Sigmoid colon (tissue), 7 donors: ENCODE results near the gene CYP11A1. TPM values are rescaled to one million over a fixed set of nuclear protein-coding genes. Genes with fewer than 3 reads are reported as not detected.

Experiments used
- DNase-seq: peaks from one replicate; pipeline ENCODE4 v3.0.0-alpha.2; 2019
- H3K27ac ChIP-seq, 4 donors: fragments of 200-600 bp; sonication (generic); one replicate each; pipeline ENCODE4 v1.5.1; 2016 to 2019; ENCODE audit warnings: mild to moderate bottlenecking in 1 of 4
- H3K27me3 ChIP-seq, 3 donors: fragments of 200-600 bp; sonication (generic); one replicate each; pipeline ENCODE4 v1.5.1; 2019; ENCODE audit warnings: mild to moderate bottlenecking in 1 of 3
- H3K36me3 ChIP-seq, 4 donors: fragments of 200-600 bp; sonication (generic); one replicate each; pipeline ENCODE4 v1.5.1; 2016 to 2019
- H3K4me1 ChIP-seq, 4 donors: fragments of 200-600 bp; sonication (generic); one replicate each; pipeline ENCODE4 v1.5.1; 2017 to 2019
- H3K4me3 ChIP-seq, 4 donors: fragments of 200-600 bp; sonication (generic); one replicate each; pipeline ENCODE4 v1.5.1; 2017 to 2019; ENCODE audit warnings: mild to moderate bottlenecking in 2 of 4, moderate library complexity in 1 of 4
- H3K9me3 ChIP-seq, 4 donors: fragments of 200-600 bp in 3 of 4; sonication (generic) in 3 of 4; one replicate each; pipeline versions ENCODE4 v1.5.1 to v1.6.1; 2013 to 2019
- EP300 ChIP-seq, 4 donors: sonication (generic); formaldehyde crosslinking; IDR thresholded peaks; one replicate each; pipeline ENCODE4 v1.6.1; 2017; ENCODE audit warnings: antibody characterized with exemption in 4 of 4
- POLR2A ChIP-seq, 2 donors: fragments of 450-650 bp; IDR thresholded peaks; one replicate each; pipeline ENCODE4 v1.6.1; 2016; ENCODE audit warnings: antibody characterized with exemption in 2 of 2, mild to moderate bottlenecking in 2 of 2, moderate library complexity in 2 of 2
- POLR2AphosphoS5 ChIP-seq, 4 donors: sonication (generic); formaldehyde crosslinking; IDR thresholded peaks; one replicate each; pipeline ENCODE4 v1.6.1; 2017; ENCODE audit warnings: antibody characterized with exemption in 4 of 4
- WGBS, 2 donors: extraction: QIAGEN DNeasy Blood & Tissue Kit; methylation state at CpG; one replicate each; pipeline ENCODE4 v1.1.7; 2013; 5-methylcytosine and 5-hydroxymethylcytosine counted together
- intact Hi-C: fragments of 100-400 bp; cut with DNase I; formaldehyde crosslinking; loops from one replicate; pipeline ENCODE4 v1.15.1; 2023
- polyA plus RNA-seq, 3 donors: library from polyadenylated mRNA; stranded (reverse); fragments of 200-250 nt; gene quantifications; one replicate each; pipeline ENCODE4 v1.2.3, GENCODE V29; 2013
- total RNA-seq, 4 donors: library from RNA; depleted of rRNA; stranded (reverse); fragments of >200 nt; gene quantifications; one replicate each; pipeline ENCODE4 v1.1.0, GENCODE V29; 2016
- TF ChIP-seq, protein P1 (sequence below), 4 experiments: fragments of 450-650 bp in 3 of 4; fragments of 200-600 bp in 1 of 4; IDR thresholded peaks; one replicate each; pipeline ENCODE4 v1.5.1; 2016 to 2019; ENCODE audit warnings: antibody characterized with exemption in 4 of 4, mild to moderate bottlenecking in 3 of 4, moderate library complexity in 2 of 4
- donor health status: healthy with polysubstance abuse.
- donor health status: Bipolar disorder and iron deficiency.
- donor health status: healthy.

CYP11A1 gene
- total and polyA plus RNA-seq, 7 donors, result 0.22 to 1.7 (median 0.49) TPM; not detected in 2

DNA sequence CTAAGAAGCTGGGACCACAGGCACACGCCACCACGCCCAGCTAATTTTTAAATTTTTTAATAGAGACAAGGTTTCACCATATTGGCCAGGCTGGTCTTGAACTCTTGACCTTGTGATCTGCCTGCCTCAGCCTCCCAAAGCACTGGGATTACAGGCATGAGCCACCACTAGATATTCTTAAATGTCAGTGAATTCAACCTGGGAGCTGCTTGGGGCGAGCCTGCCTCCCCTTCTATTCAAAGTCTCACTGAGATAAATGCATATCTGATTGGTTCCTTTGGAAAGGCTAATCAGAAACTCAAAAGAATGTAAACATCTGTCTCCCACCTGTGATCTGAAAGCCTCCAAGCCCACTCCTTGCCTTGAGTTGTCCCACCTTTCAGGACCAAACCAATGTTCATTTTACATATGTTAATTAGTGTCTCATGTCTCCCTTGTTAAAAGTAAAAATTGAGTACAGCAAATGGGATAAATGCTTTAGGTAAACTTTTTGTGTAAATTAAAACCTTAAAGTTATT is 15.0 kb downstream of the CYP11A1 start:
- intact Hi-C loops, result no loop called here
- no peak overlapping the region for H3K27ac ChIP-seq
- DNase-seq, result no peak
- H3K9me3 ChIP-seq, result no peaks in the 10 kb centered on the region
- no peak for TF ChIP-seq POLR2A (IDR thresholded peaks at IDR 0.05)
- TF ChIP-seq POLR2AphosphoS5 (IDR thresholded peaks at IDR 0.05), result no peak
- no peak for TF ChIP-seq EP300 (IDR thresholded peaks at IDR 0.05)
- TF ChIP-seq, protein P1, sequence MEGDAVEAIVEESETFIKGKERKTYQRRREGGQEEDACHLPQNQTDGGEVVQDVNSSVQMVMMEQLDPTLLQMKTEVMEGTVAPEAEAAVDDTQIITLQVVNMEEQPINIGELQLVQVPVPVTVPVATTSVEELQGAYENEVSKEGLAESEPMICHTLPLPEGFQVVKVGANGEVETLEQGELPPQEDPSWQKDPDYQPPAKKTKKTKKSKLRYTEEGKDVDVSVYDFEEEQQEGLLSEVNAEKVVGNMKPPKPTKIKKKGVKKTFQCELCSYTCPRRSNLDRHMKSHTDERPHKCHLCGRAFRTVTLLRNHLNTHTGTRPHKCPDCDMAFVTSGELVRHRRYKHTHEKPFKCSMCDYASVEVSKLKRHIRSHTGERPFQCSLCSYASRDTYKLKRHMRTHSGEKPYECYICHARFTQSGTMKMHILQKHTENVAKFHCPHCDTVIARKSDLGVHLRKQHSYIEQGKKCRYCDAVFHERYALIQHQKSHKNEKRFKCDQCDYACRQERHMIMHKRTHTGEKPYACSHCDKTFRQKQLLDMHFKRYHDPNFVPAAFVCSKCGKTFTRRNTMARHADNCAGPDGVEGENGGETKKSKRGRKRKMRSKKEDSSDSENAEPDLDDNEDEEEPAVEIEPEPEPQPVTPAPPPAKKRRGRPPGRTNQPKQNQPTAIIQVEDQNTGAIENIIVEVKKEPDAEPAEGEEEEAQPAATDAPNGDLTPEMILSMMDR (IDR thresholded peaks at IDR 0.05), result no peak
- 69 to 89% methylated on average over 3 of the region's 3 CpGs for WGBS, 2 donors
- no peaks in the 10 kb centered on the region for H3K36me3 ChIP-seq
- H3K4me1 ChIP-seq, result no peaks in the 10 kb centered on the region
- H3K4me3 ChIP-seq, result no peak overlapping the region
- peaks cover 0 to 13% (median 0%) of the 10 kb centered on the region in 3 donors for H3K27me3 ChIP-seq

DNA sequence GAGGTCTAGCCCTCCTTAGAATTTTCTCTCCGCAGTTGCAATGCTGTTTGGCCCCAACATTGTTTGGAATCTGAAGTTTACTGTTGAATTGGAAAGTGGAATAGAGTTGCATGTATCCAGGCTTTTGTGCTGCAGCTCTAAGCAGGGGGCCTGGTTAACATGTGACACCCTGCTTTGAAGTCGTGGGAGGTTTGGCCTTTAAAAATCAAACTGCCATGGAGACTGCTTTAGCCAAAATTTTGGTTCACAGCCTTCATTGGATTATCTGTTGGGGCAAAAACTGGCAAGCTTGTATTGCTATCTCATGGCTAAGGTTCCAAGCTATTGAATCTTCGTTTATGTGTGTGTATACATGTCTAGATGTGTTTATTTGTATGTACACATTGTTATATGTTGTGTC is 15.8 kb downstream of the CYP11A1 start:
- no peak for DNase-seq
- Histone ChIP-seq H3K36me3 (no peaks in the 10 kb centered on the region), H3K27ac (no peak overlapping the region), H3K4me3 (no peak overlapping the region), H3K27me3 (peaks cover 0 to 10% (median 0%) of the 10 kb centered on the region in 3 donors), H3K9me3 (no peaks in the 10 kb centered on the region), H3K4me1 (no peaks in the 10 kb centered on the region)
- WGBS, 2 donors, result 30 to 46% methylated on average over 3 of the region's 3 CpGs
- TF ChIP-seq EP300 (IDR thresholded peaks at IDR 0.05) (no peak), POLR2A (IDR thresholded peaks at IDR 0.05) (no peak)
- TF ChIP-seq, protein P1 (IDR thresholded peaks at IDR 0.05), result no peak
- intact Hi-C loops, result no loop called here

DNA sequence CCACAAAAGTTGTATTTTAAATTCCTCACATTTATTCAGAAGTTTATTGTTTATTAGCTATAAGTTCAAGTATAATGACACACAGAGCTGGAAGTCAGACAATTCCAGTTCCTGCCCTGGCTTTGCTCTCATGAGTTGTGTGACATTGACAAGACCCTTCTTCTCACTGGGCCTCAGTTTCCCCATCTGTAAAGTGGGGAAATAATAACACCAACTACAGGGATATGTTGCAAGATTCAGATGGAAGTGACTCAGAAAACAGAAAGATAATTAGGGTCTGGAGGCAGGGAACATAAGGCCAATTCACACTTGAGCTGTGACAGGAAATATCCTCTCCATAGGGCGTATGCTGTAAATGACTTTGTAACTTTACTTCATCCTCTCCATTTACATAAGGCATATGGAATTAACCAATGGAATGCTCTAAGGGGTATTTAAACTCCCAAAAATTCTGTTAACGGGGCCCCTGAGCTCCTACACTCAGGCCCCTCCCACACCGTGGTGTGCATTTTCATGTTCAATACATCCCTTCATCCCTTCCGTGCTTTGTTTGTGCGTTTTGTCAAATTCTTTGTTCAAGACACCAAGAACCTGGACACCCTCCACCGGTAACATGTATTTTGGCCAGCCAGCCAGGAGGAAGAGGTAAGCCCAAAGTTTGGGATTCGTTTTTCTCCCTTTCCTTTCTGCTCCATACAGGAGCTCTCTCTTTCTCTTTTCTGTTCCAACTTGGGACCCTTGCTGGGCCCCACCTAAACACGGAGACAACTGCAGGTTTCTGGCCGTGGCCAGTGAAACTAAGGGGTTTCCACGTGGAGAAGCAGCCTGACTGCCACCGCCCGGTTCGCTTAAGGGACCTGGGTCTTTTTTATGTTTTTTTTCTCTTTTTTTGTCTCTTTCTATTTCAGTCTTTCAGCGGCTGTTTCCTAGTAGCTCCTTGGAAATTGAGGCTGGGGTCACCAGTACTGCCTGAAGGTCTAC is 16.9 kb downstream of the CYP11A1 start:
- Histone ChIP-seq H3K27ac (no peak overlapping the region), H3K4me3 (no peak overlapping the region), H3K36me3 (no peaks in the 10 kb centered on the region), H3K4me1 (no peaks in the 10 kb centered on the region), H3K9me3 (no peaks in the 10 kb centered on the region), H3K27me3 (peaks cover 0 to 10% (median 0%) of the 10 kb centered on the region in 3 donors)
- WGBS, 2 donors, result 66 to 76% methylated on average over 14 of the region's 14 CpGs
- intact Hi-C loops, result no loop called here
- no peak for TF ChIP-seq POLR2A (IDR thresholded peaks at IDR 0.05)
- TF ChIP-seq, protein P1 (IDR thresholded peaks at IDR 0.05), result no peak
- no peak for DNase-seq

DNA sequence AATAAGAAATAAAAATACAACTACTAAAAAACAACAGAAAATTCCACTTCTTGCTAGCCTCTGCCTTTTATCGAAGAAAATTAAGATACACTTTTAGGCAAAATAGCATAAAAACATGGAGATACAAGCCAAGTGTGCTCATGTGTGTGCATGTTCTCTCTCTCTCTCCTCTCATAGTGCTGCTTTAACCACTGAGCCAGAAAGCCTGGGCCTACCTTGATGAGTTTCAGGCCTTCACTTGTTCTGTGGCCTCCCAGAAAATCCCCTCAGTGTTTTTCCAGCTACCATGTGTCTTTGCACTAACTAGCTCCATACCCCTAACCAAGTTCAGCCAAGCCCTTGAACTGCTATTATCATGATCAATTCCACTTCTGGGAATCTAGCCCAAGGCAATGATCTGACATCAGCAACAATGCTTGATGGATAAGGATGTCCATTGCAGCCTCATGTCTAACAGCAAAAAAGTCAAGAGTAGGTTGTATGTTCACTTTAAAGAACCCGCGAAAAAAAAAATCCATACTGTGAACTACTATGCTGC is 18.1 kb downstream of the CYP11A1 start:
- H3K4me1 ChIP-seq, result no peaks in the 10 kb centered on the region
- no peak overlapping the region for H3K4me3 ChIP-seq
- TF ChIP-seq, protein P1 (IDR thresholded peaks at IDR 0.05), result no peak
- no peak for TF ChIP-seq POLR2A (IDR thresholded peaks at IDR 0.05)
- DNase-seq, result no peak
- no peaks in the 10 kb centered on the region for H3K9me3 ChIP-seq
- peaks cover 0 to 10% (median 0%) of the 10 kb centered on the region in 3 donors for H3K27me3 ChIP-seq
- intact Hi-C loops, result no loop called here
- no peak overlapping the region for H3K27ac ChIP-seq
- no peaks in the 10 kb centered on the region for H3K36me3 ChIP-seq
- WGBS, 2 donors, result 95 to 98% methylated on average over 3 of the region's 3 CpGs
